ENCODE data around the gene CCDC186. TPM values are rescaled to one million over a fixed set of nuclear protein-coding genes. Genes with fewer than 3 reads are reported as not detected.

CCDC186 gene
- total RNA-seq, 2 donors from 2014 or later = 19.9 to 22.3 TPM

DNA sequence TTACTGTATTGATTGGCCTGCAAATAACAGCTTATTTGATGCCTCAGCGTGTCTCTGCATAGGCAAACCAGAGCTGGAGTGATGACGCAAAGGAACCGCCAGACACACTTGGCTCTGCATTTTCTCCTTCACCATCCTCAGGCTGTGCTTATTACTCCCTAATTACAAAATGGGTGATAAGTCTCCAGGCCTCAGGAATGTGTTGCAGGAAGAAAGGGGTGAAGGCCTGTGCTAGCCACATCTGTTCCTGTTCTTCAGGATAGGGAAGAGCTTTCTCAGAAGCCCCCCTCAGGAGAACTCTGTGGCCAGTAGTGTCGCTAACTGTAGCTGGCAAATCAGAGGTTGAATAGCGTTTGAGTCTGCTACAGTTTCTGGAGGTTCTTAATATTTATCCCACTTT lies 10.3 kb upstream of the CCDC186 start:
- H3K4me1 ChIP-seq (ENCODE audit: control insufficient read depth, insufficient read depth, low read length) = no peaks in the 10 kb centered on the region
- Mint-ChIP-seq H3K36me3 (ENCODE audit: low read depth) (no peaks in the 10 kb centered on the region), H3K27ac (no peak overlapping the region), H3K9me3 (peaks cover 4% of the 10 kb centered on the region), H3K4me1 (peaks cover 3% of the 10 kb centered on the region), H3K4me3 (no peak overlapping the region), H3K27me3 (ENCODE audit: insufficient read depth) (peaks cover 1% of the 10 kb centered on the region)
- no peak overlapping the region for H3K4me3 ChIP-seq (ENCODE audit: low read length)
- H3K36me3 ChIP-seq (ENCODE audit: control insufficient read depth, insufficient read depth, low read length) = no peaks in the 10 kb centered on the region
- TF ChIP-seq, protein P1, sequence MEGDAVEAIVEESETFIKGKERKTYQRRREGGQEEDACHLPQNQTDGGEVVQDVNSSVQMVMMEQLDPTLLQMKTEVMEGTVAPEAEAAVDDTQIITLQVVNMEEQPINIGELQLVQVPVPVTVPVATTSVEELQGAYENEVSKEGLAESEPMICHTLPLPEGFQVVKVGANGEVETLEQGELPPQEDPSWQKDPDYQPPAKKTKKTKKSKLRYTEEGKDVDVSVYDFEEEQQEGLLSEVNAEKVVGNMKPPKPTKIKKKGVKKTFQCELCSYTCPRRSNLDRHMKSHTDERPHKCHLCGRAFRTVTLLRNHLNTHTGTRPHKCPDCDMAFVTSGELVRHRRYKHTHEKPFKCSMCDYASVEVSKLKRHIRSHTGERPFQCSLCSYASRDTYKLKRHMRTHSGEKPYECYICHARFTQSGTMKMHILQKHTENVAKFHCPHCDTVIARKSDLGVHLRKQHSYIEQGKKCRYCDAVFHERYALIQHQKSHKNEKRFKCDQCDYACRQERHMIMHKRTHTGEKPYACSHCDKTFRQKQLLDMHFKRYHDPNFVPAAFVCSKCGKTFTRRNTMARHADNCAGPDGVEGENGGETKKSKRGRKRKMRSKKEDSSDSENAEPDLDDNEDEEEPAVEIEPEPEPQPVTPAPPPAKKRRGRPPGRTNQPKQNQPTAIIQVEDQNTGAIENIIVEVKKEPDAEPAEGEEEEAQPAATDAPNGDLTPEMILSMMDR (conservative IDR thresholded peaks at IDR 0.05) = no peak
- WGBS, 2 experiments (ENCODE audit: insufficient coverage in 1 of 2, insufficient read length in 1 of 2) = 86 to 97% methylated on average over 4 to 5 of the region's 5 CpGs
- no peaks in the 10 kb centered on the region for H3K9me3 ChIP-seq (ENCODE audit: control insufficient read depth, low read length)
- DNase-seq = no peak
- no peaks in the 10 kb centered on the region for H3K27me3 ChIP-seq (ENCODE audit: control insufficient read depth, insufficient read depth, low read length, poor library complexity, severe bottlenecking)
- no peak overlapping the region for H3K27ac ChIP-seq (ENCODE audit: low read depth, low read length)
- H3K9ac ChIP-seq (ENCODE audit: extremely low read depth, low read length, poor library complexity, severe bottlenecking) = no peak overlapping the region

DNA sequence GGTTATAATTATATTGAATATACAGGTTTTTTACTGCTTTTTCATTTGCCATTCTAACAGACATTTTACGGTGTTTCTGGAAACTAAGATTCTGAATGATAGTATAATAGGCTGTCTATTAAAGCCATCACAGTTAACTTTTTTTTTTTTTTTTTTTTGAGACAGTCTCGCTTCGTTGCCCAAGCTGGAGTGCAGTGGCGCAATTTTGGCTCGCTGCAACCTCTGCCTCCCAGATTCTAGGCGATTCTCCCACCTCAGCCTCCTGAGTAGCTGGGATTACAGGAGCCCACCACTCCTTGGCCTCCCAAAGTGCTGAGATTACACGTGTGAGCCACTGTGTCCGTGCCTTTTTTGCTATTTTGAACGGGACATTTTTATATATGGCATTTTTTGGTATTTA lies 9.6 kb upstream of the CCDC186 start:
- peaks cover 8% of the 10 kb centered on the region for H3K27me3 Mint-ChIP-seq (ENCODE audit: insufficient read depth)
- no peaks in the 10 kb centered on the region for H3K27me3 ChIP-seq (ENCODE audit: control insufficient read depth, insufficient read depth, low read length, poor library complexity, severe bottlenecking)
- H3K9ac ChIP-seq (ENCODE audit: extremely low read depth, low read length, poor library complexity, severe bottlenecking) = no peak overlapping the region
- H3K27ac ChIP-seq (ENCODE audit: low read depth, low read length) = no peak overlapping the region
- peaks cover 3% of the 10 kb centered on the region for H3K4me1 Mint-ChIP-seq
- H3K27ac Mint-ChIP-seq = no peak overlapping the region
- TF ChIP-seq, protein P1 (conservative IDR thresholded peaks at IDR 0.05) = no peak
- 83 to 85% methylated on average over 4 to 8 of the region's 9 CpGs for WGBS, 2 experiments (ENCODE audit: insufficient coverage in 1 of 2, insufficient read length in 1 of 2)
- no peaks in the 10 kb centered on the region for H3K36me3 ChIP-seq (ENCODE audit: control insufficient read depth, insufficient read depth, low read length)
- no peaks in the 10 kb centered on the region for H3K4me1 ChIP-seq (ENCODE audit: control insufficient read depth, insufficient read depth, low read length)
- H3K4me3 Mint-ChIP-seq = no peak overlapping the region
- DNase-seq = no peak
- peaks cover 4% of the 10 kb centered on the region for H3K9me3 Mint-ChIP-seq
- no peaks in the 10 kb centered on the region for H3K9me3 ChIP-seq (ENCODE audit: control insufficient read depth, low read length)
- no peaks in the 10 kb centered on the region for H3K36me3 Mint-ChIP-seq (ENCODE audit: low read depth)
- H3K4me3 ChIP-seq (ENCODE audit: low read length) = no peak overlapping the region

DNA sequence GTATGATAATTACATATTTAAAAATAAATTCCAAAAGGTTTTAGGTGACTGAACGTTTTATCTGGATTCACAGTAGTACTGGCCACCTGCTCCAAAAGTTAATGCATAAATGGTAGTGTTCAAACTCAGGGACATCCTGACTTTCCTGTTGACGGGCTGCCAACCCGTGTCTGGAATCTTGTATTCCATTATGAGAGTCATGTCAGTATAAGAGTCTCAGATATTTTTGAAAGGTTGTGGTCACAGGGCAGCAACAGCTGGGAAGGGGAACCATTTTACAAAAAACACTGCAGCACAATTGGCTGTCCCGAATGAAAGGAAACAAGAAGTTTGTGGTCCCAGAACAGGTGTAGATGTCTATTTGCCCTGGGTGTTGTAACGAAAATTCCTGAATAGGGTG lies 8.0 kb upstream of the CCDC186 start:
- no peak overlapping the region for H3K4me3 ChIP-seq (ENCODE audit: low read length)
- Mint-ChIP-seq H3K36me3 (ENCODE audit: low read depth) (no peaks in the 10 kb centered on the region), H3K4me3 (no peak overlapping the region), H3K27ac (no peak overlapping the region), H3K27me3 (ENCODE audit: insufficient read depth) (peaks cover 12% of the 10 kb centered on the region), H3K9me3 (peaks cover 4% of the 10 kb centered on the region), H3K4me1 (peaks cover 3% of the 10 kb centered on the region)
- no peaks in the 10 kb centered on the region for H3K4me1 ChIP-seq (ENCODE audit: control insufficient read depth, insufficient read depth, low read length)
- no peak overlapping the region for H3K27ac ChIP-seq (ENCODE audit: low read depth, low read length)
- no peaks in the 10 kb centered on the region for H3K9me3 ChIP-seq (ENCODE audit: control insufficient read depth, low read length)
- no peaks in the 10 kb centered on the region for H3K27me3 ChIP-seq (ENCODE audit: control insufficient read depth, insufficient read depth, low read length, poor library complexity, severe bottlenecking)
- H3K36me3 ChIP-seq (ENCODE audit: control insufficient read depth, insufficient read depth, low read length) = no peaks in the 10 kb centered on the region
- TF ChIP-seq, protein P1 (conservative IDR thresholded peaks at IDR 0.05) = no peak
- DNase-seq = no peak
- H3K9ac ChIP-seq (ENCODE audit: extremely low read depth, low read length, poor library complexity, severe bottlenecking) = no peak overlapping the region
- WGBS, 2 experiments (ENCODE audit: insufficient coverage in 1 of 2, insufficient read length in 1 of 2) = 85 to 86% methylated on average over 5 of the region's 5 CpGs

All from endodermal cell (in vitro differentiated cells).